ENCODE measurements around the gene TCFL5.

DNA sequence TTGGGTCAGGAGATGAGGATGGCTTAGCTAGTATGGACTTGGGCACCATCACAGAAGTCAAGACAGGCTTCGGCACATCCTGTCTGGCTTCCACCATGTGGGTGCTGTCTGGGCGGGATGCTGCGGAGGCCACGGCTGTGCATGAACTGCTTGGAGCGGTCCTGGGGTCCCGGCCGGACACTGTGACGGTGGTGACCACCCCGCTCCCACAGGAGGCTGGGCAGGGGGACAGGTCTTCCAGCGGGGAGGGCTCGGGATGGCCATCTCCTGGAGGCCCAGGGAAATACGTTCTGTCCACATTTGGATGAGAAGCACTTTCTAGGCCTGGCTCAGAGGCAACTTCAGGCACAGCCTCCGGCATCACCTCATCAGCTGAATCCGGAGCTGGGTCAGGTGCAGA is 32.1 kb upstream of the TCFL5 start:
- no peak for TF ChIP-seq EZH2phosphoT487 (IDR thresholded peaks at IDR 0.05; ENCODE audit: insufficient read depth, low read depth)
- TF ChIP-seq EZH2 (IDR thresholded peaks at IDR 0.05; ENCODE audit: insufficient read depth, poor library complexity, severe bottlenecking), result no peak

All from GM23248 (cell line).